ENCODE data around the gene PTX3. TPM values are rescaled to one million over a fixed set of nuclear protein-coding genes. Genes with fewer than 3 reads are reported as not detected.

The PTX3 gene
- total and polyA plus RNA-seq, 2 experiments from 2014 or later: 251 to 267 TPM

DNA sequence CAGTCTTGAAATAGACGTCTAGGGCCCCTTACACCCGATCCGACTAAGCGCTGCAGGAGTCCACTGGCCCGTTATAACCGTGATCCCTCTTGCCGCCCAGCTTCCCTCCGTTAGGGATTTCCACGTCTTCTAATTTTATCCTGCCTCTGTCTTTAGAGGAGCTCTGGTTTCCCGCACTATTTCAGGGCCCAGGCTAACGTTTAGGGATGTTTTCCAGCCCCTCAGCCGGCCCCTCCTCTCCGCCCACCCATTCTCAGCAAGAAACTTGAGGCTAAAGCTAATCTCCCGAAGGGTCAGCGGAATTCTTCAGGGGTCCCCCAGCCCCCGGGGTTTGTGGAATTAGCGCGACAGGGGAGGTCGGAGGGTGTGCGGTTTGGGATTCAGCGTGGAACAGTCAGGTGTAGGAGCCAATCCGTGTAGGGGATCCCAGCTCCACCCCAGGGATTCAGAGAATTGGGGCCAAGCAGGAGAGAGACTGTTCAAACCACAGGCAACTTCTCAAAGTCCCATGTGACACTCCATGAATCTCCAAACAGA is 1.6 kb downstream of the PTX3 start:
- Histone ChIP-seq H3K36me3 (ENCODE audit: low read depth) (peaks cover 19% of the 10 kb centered on the region), H3K27me3 (replicated peaks; ENCODE audit: insufficient read depth) (no peaks in the 10 kb centered on the region), H3K4me3 (peak overlapping the region; percentile 83), H3K79me2 (ENCODE audit: insufficient read depth) (peaks cover 38% of the 10 kb centered on the region), H3K9ac (peak overlapping the region; percentile 70), H3F3A (ENCODE audit: insufficient read depth) (peaks cover 59% of the 10 kb centered on the region), H2AFZ (peak overlapping the region; percentile 75), H3K9me2 (ENCODE audit: insufficient read depth) (no peaks in the 10 kb centered on the region), H3K27ac (0 out of 2 replicates have a peak overlapping the region, but pooled peaks have one; percentile 2), H4K20me1 (ENCODE audit: insufficient read depth) (no peaks in the 10 kb centered on the region), H3K4me1 (ENCODE audit: insufficient read depth) (peaks cover 29% of the 10 kb centered on the region), H3K4me2 (ENCODE audit: unreplicated experiment) (peak overlapping the region; percentile 90), H3K9me3 (ENCODE audit: low read depth) (no peaks in the 10 kb centered on the region)
- TF ChIP-seq EZH2 (IDR thresholded peaks at IDR 0.05; ENCODE audit: insufficient read depth, poor library complexity, severe bottlenecking): no peak
- TF ChIP-seq EZH2phosphoT487 (IDR thresholded peaks at IDR 0.05; ENCODE audit: insufficient read depth, low read depth): no peak
- 21% methylated on average over 22 of the region's 22 CpGs for WGBS, 2 experiments (ENCODE audit: low coverage in 1 of 2, low lambda C conversion rate in 2 of 2, missing lambda C conversion rate in 2 of 2)
- in situ Hi-C loops (cut with MboI): no loop called here
- DNase-seq: peak; percentile 28

DNA sequence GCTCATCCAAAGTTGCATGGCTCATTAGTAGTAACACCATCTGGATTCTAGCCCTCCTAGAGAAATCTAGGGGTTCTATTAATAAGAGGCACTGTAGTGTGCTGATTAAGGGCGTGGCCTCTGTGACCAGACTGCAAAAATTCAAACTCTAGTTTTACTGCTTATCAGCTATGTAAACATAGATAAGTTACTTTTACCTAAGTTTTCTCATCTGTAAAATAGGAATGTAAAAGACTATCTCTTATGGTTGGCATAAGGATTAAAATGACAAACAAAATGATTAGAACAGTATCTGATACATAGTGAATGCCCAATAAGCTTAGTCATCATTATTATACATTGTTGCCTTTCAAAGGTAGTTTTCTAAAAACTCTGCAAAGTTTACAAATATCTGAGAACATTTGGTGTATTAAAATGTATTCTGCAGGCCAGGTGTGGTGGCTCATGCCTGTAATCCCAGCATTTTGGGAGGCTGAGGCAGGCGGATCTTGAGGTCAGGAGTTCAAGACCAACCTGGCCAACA is 4.5 kb downstream of the PTX3 start:
- WGBS, 2 experiments (ENCODE audit: low coverage in 1 of 2, low lambda C conversion rate in 2 of 2, missing lambda C conversion rate in 2 of 2): 91 to 92% methylated on average over 2 of the region's 2 CpGs
- no peaks in the 10 kb centered on the region for H3K9me3 ChIP-seq (ENCODE audit: low read depth)
- no peak overlapping the region for H2AFZ ChIP-seq
- in situ Hi-C loops (cut with MboI): no loop called here
- H3K27ac ChIP-seq: no peak overlapping the region
- DNase-seq: no peak
- peak overlapping the region; percentile 44 for H3K4me3 ChIP-seq
- no peaks in the 10 kb centered on the region for H3K9me2 ChIP-seq (ENCODE audit: insufficient read depth)
- H4K20me1 ChIP-seq (ENCODE audit: insufficient read depth): no peaks in the 10 kb centered on the region
- peaks cover 78% of the 10 kb centered on the region for H3F3A ChIP-seq (ENCODE audit: insufficient read depth)
- peak overlapping the region; percentile 47 for H3K4me2 ChIP-seq (ENCODE audit: unreplicated experiment)
- no peak overlapping the region for H3K9ac ChIP-seq
- no peak for TF ChIP-seq EZH2 (IDR thresholded peaks at IDR 0.05; ENCODE audit: insufficient read depth, poor library complexity, severe bottlenecking)
- no peak for TF ChIP-seq EZH2phosphoT487 (IDR thresholded peaks at IDR 0.05; ENCODE audit: insufficient read depth, low read depth)
- peaks cover 24% of the 10 kb centered on the region for H3K36me3 ChIP-seq (ENCODE audit: low read depth)
- peaks cover 50% of the 10 kb centered on the region for H3K4me1 ChIP-seq (ENCODE audit: insufficient read depth)
- H3K27me3 ChIP-seq (replicated peaks; ENCODE audit: insufficient read depth): no peaks in the 10 kb centered on the region
- peaks cover 38% of the 10 kb centered on the region for H3K79me2 ChIP-seq (ENCODE audit: insufficient read depth)

DNA sequence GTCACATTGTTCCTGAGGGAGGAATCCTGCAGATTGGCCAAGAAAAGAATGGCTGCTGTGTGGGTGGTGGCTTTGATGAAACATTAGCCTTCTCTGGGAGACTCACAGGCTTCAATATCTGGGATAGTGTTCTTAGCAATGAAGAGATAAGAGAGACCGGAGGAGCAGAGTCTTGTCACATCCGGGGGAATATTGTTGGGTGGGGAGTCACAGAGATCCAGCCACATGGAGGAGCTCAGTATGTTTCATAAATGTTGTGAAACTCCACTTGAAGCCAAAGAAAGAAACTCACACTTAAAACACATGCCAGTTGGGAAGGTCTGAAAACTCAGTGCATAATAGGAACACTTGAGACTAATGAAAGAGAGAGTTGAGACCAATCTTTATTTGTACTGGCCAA is 6.1 kb downstream of the PTX3 start:
- Histone ChIP-seq H3K4me3 (peak overlapping the region; percentile 12), H3K9ac (no peak overlapping the region), H3K27me3 (replicated peaks; ENCODE audit: insufficient read depth) (no peaks in the 10 kb centered on the region), H3F3A (ENCODE audit: insufficient read depth) (peaks cover 86% of the 10 kb centered on the region), H3K9me3 (ENCODE audit: low read depth) (no peaks in the 10 kb centered on the region), H2AFZ (no peak overlapping the region), H3K27ac (peak overlapping the region; percentile 49), H3K79me2 (ENCODE audit: insufficient read depth) (peaks cover 38% of the 10 kb centered on the region), H4K20me1 (ENCODE audit: insufficient read depth) (no peaks in the 10 kb centered on the region), H3K4me1 (ENCODE audit: insufficient read depth) (peaks cover 62% of the 10 kb centered on the region), H3K36me3 (ENCODE audit: low read depth) (peaks cover 24% of the 10 kb centered on the region), H3K9me2 (ENCODE audit: insufficient read depth) (no peaks in the 10 kb centered on the region), H3K4me2 (ENCODE audit: unreplicated experiment) (peak overlapping the region; percentile 41)
- in situ Hi-C loops (cut with MboI): no loop called here
- TF ChIP-seq EZH2 (IDR thresholded peaks at IDR 0.05; ENCODE audit: insufficient read depth, poor library complexity, severe bottlenecking): no peak
- TF ChIP-seq EZH2phosphoT487 (IDR thresholded peaks at IDR 0.05; ENCODE audit: insufficient read depth, low read depth): no peak
- peak; percentile 76 for DNase-seq
- WGBS, 2 experiments (ENCODE audit: low coverage in 1 of 2, low lambda C conversion rate in 2 of 2, missing lambda C conversion rate in 2 of 2): 7 to 14% methylated on average over 2 of the region's 2 CpGs

DNA sequence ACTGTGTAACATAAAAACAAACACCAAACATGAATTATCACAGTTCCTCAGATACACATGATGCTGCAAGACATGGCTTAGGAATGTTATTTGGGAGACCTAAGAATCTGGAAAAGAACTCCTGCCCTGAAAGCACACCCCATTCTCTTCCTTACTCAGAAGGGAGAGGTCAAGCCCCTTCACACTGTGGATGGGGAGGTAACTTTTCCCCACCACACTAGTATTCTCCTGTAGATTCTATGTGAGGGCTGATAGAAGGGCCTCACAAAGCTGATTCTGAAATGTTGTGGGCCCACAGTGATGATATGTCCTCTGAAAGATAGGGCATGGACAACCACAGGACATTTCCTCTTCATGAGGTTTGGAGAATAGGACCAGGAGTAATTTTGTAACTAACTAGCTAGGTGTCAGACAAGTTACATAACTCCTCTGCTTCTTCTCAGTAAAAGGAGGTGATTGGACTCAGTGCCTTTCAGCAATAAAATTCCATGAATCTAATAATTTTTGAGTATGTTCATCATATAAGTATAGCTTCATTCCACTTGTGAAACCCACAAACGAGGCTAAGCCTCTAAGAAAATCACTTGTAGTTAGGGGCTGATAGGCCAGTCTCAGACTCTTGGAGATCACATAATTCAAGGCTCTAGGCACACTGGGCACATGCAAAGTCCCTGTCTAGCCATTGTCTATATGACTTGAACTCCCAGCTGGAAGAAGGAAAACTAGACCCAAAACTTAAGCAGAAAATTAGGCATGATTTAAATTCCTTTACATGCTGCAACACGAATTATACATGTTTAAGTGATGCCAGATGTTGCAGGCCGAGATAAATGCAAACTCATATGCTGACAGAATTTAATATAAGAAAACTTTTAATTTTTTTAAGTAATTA is 7.5 kb downstream of the PTX3 start:
- H3K4me2 ChIP-seq (ENCODE audit: unreplicated experiment): no peak overlapping the region
- peaks cover 62% of the 10 kb centered on the region for H3K4me1 ChIP-seq (ENCODE audit: insufficient read depth)
- peaks cover 82% of the 10 kb centered on the region for H3F3A ChIP-seq (ENCODE audit: insufficient read depth)
- no peak overlapping the region for H2AFZ ChIP-seq
- no peaks in the 10 kb centered on the region for H3K9me3 ChIP-seq (ENCODE audit: low read depth)
- H3K36me3 ChIP-seq (ENCODE audit: low read depth): peaks cover 24% of the 10 kb centered on the region
- H3K79me2 ChIP-seq (ENCODE audit: insufficient read depth): peaks cover 26% of the 10 kb centered on the region; the same call in 1 of the 2 replicates
- no peak overlapping the region for H3K9ac ChIP-seq
- no peaks in the 10 kb centered on the region for H3K9me2 ChIP-seq (ENCODE audit: insufficient read depth)
- peak overlapping the region; percentile 49 for H3K27ac ChIP-seq
- H4K20me1 ChIP-seq (ENCODE audit: insufficient read depth): no peaks in the 10 kb centered on the region
- no peaks in the 10 kb centered on the region for H3K27me3 ChIP-seq (replicated peaks; ENCODE audit: insufficient read depth)
- peak; percentile 34 for DNase-seq
- no peak overlapping the region for H3K4me3 ChIP-seq
- no peak for TF ChIP-seq EZH2 (IDR thresholded peaks at IDR 0.05; ENCODE audit: insufficient read depth, poor library complexity, severe bottlenecking)
- TF ChIP-seq EZH2phosphoT487 (IDR thresholded peaks at IDR 0.05; ENCODE audit: insufficient read depth, low read depth): no peak
- WGBS, 2 experiments (ENCODE audit: low coverage in 1 of 2, low lambda C conversion rate in 2 of 2, missing lambda C conversion rate in 2 of 2): 70 to 72% methylated on average over 3 of the region's 3 CpGs
- in situ Hi-C loops (cut with MboI): no loop called here
